Esophagus mucosa (tissue), 1 donor: ENCODE measurements around the gene DIP2B. TPM values are rescaled to one million over a fixed set of nuclear protein-coding genes. Genes with fewer than 3 reads are reported as not detected.
"Not testable (repeated sequence)": the region's sequence is repeated elsewhere in the genome, so short reads cannot be mapped to it uniquely, and the experiment has no call there.

ENCODE experiments used
- ATAC-seq: fragments of 200-7000 bp; cut with Tn5 transposase; one replicate; pipeline ENCODE4 v1.9.1; 2020
- total RNA-seq: library from RNA; stranded (reverse); gene quantifications from one replicate; pipeline ENCODE4 v1.2.4, GENCODE V29; 2023
- donor health status: DM: yes; HTN: yes; CAD: no.

The DIP2B gene
- total RNA-seq: 35.3 TPM

GRCh38 chr12:50504798-50505674 is at the start of gene DIP2B:
TSS of gene DIP2B (plus strand) at chr12:50504985. CDS start at chr12:50505141, 156 bp downstream.
- ATAC-seq: peak; percentile 96

- peak; percentile 65 for ATAC-seq
These were observed 46.2 kb upstream of the DIP2B start for GRCh38 chr12:50458606-50459005.

- no peak for ATAC-seq
These were observed 37.3 kb upstream of the DIP2B start for GRCh38 chr12:50467439-50467838.

- no peak for ATAC-seq
These were observed 27.4 kb upstream of the DIP2B start for GRCh38 chr12:50477241-50477832.

GRCh38 chr12:50482571-50482970 is 22.2 kb upstream of the DIP2B start:
- no peak for ATAC-seq

GRCh38 chr12:50483488-50483887 is 21.3 kb upstream of the DIP2B start:
- ATAC-seq: no peak

- ATAC-seq: no peak
These were observed 16.0 kb upstream of the DIP2B start for GRCh38 chr12:50488801-50489200.

- not testable (repeated sequence) for ATAC-seq
These were observed 6.7 kb upstream of the DIP2B start for GRCh38 chr12:50498119-50498518.

GRCh38 chr12:50505675-50506530 is 1.1 kb downstream of the DIP2B start:
- no peak for ATAC-seq

- no peak for ATAC-seq
These were observed 2.1 kb downstream of the DIP2B start for GRCh38 chr12:50506753-50507473.

- ATAC-seq: no peak
These were observed 2.7 kb downstream of the DIP2B start for GRCh38 chr12:50507474-50507838.

GRCh38 chr12:50507930-50508329 is 3.1 kb downstream of the DIP2B start:
- ATAC-seq: peak; percentile 55

- ATAC-seq: no peak
These were observed 3.6 kb downstream of the DIP2B start for GRCh38 chr12:50508414-50508813.

GRCh38 chr12:50508970-50509663 is 4.3 kb downstream of the DIP2B start:
- no peak for ATAC-seq

- no peak for ATAC-seq
These were observed 9.9 kb downstream of the DIP2B start for GRCh38 chr12:50514526-50515276.

- ATAC-seq: no peak
These were observed 10.8 kb downstream of the DIP2B start for GRCh38 chr12:50515587-50515986.

GRCh38 chr12:50517421-50518048 is 12.8 kb downstream of the DIP2B start:
- ATAC-seq: peak; percentile 92

- no peak for ATAC-seq
These were observed 13.3 kb downstream of the DIP2B start for GRCh38 chr12:50518090-50518489.

GRCh38 chr12:50519353-50519752 is 14.6 kb downstream of the DIP2B start:
- ATAC-seq: no peak

- peak; percentile 35 for ATAC-seq
These were observed 15.8 kb downstream of the DIP2B start for GRCh38 chr12:50520416-50521207.
